AG08396 (cell line): ENCODE results near the gene AGTRAP.

Source experiments
- DNase-seq: peaks from one replicate; pipeline ENCODE4 v3.0.0; 2012; ENCODE audit warnings: low spot score, mixed read lengths

The AGTRAP gene

DNA sequence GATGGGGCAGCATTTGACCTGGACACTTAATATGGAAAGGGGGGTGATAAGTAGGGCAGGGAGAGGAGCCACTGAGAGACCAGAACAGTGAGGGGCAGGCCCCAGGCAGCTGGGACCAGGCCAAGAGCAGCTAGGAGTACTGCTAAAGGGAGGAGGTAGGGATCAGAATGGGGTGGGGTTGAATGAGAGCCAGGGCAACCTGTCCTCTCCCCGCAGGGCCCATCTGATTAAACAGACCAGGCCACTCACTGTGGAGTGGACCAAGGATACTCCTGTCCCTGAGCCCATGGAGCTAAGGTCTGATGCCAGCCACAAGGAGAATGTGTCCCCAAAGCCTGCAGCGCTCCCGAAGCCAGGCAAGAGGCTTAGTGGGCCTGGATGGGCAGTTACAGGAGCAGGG, 28.2 kb downstream of the AGTRAP start:
- no peak for DNase-seq

DNA sequence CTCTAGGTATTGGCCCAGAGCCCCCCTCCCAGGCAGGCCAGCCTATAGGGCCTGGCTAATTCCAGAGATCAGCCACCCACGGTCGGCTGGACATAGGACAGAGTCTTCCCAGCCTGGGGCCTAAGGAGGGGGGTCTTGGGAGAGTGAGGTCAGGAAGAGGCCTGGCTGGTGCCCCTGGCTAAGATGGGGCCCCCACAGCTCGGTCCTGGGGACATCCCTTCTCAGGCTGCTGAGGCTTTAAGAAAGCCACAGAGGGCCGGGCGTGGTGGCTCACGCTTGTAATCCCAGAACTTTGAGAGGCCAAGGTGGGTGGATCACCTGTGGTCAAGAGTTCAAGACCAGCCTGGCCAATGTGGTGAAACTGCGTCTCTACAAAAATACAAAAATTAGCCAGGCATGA, 28.6 kb downstream of the AGTRAP start:
- DNase-seq = no peak

DNA sequence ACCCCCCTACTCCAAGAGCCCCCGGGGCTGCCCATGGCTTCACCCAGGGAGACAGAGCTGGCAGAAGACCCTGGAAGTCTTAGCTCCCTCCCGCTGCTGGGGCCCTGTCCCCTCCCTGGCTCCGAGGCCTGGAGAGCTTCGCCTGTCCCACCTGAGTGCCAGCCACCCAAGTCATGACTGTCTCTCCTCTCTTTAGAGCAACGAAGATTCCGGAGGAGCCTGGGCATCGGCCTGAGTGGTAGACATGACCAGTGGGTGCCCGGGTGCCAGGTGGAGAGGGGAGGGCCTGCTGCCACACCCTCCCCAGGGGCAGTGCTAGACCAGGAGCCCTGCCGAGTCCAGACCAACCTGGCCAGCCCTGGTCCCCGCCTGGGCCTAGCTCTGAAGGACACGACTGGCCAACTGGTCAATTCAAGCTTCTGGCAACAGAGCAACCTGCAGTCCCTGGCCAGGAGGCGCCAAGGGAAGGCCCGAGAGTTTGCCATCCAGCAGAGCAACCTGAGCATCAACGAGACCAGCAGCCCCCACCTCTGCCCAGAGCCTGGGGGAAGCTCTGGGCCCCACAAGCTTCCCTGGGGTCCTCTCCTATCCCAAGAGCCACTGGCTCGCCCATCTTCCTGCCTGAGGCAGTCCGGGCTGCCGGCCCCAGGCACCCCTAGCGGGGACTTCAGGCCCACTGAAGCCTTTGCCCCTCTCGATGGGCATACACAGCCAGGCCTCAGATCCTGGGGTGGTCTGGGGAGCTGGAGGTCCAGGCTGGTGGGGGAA, 29.9 kb downstream of the AGTRAP start:
- DNase-seq = no peak

DNA sequence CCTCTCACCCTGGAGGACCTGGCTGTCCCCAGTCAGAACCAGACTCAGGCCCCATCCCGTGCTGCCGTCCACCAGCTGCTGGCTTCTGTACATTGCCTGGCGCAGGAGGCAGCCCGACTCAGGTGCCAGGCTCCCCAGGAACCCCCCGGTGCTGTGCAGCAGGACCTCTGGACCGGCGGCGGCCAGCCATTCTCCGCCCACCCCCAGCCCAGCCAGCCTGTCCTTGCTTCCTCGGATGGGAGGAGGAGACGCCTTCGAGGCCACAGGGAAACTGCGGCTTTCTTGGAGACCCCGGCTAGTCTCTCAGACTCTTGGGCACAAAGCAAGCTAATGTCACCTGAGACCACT, 30.5 kb downstream of the AGTRAP start:
- DNase-seq = no peak

DNA sequence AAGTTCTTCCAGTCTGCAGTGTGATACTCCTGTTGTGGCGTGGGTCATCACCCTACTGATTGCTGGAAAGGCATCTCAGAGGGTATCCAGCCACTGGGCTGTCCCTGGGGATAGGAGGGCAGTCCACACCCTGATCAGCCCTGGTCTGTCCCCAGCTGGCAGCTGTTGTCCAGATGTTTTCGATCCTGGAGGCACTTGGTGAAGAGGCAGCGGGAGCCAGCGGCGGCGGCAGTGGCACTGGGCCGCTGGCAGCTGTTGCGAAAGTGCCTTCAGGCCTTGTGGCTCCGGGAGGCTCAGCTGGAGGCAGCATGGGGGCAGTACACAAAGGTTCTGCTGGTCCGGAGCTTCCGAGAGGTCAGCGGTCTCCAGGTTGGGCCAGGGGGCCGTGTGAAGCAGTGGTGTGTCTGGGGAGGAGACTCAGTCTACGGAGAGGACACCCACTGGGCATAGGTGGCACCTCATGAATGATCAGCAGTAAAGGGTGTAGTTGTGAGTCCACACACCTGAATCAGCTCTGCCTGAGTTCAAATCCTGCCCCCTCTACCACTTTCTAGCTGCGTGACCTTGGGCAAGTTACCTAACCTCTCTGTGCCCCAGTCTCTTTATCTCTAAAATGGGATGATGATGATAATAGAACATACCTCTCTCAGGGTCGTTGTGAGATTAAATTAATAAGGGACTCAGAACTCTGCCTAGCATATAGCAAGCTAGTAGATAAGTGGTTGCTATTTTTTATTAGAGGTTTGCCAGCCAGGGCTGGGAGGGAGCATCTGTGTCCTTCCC, 32.2 kb downstream of the AGTRAP start:
- DNase-seq = no peak

DNA sequence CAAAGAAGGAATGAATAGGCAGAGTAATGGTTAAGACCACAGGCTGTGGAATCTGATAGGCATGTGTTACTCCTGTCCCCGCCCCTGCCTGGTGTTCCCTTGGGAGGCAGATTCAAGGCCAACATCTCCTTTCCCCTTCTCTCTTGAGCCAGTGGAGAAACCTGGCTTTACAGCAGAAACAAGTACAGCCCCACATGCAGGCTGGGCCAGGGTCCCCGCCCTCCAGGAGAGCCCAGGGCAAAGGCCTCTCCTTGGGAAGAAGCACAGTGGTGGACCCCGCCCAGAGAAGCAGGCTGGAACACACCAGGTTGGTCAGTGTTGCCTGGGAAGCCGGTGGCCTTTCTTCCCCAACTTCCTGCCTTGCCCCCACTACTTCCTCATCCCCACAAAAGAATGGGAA, 32.9 kb downstream of the AGTRAP start:
- DNase-seq = no peak

DNA sequence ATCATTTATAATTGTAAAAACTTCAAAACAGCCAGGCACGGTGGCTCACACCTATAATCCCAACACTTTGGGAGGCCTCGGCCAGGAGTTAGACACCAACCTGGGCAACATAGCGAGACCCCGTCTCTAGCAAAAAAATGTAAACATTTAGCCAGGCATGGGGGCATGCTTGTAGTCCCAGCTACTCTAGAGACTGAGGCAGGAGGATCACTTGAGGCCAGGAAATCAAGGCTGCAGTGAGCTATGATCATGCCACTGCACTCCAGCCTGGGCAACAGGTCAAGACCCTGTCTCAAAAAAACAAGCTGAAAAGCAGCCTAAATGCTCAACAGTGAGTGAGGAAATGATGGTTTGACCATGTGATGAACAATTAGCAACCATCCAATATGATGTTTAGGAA, 33.3 kb downstream of the AGTRAP start:
- DNase-seq = no peak

DNA sequence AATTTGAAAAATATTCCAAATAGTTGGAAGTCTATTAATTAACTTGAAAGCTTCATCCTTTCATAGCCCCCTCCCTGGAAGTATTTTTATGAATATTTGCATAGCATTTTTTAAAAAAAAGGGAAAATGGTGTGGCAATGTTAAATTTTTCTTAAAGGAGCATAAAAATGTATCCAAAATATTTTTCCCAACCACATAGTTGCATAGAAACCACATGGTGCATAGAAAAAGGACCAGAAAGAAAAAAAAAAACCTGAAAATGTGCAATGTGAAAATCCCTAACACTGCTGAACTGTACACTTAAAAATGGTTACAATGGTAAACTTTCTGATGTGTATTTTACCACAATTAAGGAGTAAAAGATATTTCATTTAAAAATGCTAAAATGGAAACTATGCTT, 34.1 kb downstream of the AGTRAP start:
- DNase-seq = no peak

DNA sequence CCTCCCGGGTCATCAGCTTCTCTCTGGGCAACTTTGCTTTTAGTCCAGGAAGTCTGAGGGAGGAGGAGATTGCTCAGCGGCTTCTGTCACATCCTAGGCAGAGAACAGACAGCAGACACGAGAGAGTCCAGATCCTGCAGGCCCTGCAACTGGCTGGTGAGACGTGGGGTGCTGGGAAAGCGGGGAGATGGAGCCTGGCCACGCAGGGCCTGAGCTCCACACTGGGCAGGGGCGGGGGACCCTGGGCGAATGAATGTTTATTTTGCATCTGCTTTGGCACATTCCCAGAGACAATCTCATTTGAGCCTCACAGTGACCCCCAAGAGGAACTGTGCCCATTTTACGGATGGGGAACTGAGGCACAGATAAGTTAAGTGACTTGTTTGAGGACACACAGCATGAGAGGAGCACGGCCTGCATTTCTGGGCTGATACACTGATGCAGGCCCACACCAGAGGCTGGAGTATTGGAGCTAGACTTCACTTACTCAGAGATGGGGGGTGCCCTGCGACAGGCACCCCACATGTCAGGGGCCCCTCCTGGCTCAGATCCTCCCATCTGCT, 35.6 kb downstream of the AGTRAP start:
- no peak for DNase-seq

DNA sequence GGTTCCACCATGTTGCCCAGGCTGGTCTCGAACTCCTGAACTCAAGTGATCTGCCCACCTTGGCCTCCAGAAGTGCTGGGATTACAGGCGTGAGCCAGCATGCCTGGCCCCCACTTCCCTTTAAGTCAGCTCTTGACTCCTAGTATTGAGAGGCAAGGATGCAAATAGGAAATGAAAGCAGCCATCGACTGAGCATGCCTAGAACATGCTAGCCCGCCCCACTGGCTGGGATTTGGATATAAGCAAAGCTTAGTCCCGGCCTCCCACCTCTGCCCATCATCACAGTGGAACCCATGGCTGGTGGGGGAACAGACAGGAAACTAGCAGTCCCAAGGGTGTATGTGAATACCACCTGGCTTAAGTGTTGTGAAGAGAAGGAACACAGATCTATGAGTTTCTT, 36.5 kb downstream of the AGTRAP start:
- no peak for DNase-seq

DNA sequence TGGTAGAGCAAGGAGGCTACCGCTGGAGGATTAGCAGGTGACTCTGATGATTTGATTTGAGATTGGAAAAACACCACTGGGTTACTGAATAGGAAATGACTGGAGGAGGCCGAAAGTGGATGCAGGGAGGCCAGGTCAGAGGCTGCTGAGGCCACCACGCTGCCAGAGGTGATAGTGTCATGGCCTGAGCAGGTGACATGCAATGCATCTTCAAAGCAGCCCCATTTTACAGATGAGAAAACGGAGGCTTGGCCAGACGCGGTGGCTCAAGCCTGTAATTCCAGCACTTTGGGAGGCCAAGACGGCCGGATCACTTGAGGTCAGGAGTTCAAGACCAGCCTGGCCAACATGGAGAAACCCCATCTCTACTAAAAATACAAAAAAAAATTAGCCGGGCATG, 38.8 kb downstream of the AGTRAP start:
- DNase-seq = no peak

DNA sequence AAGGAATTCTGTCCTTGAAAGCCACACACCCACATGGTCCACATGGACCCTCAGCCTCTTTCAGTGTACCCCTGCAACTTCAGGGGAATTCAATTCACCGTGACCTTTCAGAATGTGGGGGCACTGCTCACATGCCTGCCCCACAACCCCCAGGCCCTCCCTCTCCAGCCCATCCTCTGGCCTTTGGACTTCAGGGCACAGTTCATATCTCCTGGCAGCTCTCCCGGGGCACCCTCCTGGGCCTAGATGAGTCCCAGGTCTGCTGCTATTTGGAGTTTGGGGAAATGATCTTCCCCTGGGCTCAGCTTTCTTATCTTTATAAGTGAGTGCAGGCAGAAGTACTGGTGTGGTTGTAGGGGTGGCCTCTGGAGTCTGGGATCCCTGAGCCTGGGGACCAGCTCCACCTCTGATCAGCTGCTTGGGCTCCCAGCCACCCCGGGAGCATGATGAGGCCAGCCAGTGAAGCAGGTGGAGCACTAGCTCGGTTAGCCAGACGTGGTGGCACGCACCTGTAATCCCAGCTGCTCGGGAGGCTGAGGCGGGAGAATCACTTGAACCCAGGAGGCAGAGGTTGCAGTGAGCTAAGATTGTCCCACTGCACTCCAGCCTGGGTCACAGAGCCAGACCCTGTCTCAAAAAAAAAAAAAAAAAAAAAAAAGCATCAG, 41.9 kb downstream of the AGTRAP start:
- no peak for DNase-seq

DNA sequence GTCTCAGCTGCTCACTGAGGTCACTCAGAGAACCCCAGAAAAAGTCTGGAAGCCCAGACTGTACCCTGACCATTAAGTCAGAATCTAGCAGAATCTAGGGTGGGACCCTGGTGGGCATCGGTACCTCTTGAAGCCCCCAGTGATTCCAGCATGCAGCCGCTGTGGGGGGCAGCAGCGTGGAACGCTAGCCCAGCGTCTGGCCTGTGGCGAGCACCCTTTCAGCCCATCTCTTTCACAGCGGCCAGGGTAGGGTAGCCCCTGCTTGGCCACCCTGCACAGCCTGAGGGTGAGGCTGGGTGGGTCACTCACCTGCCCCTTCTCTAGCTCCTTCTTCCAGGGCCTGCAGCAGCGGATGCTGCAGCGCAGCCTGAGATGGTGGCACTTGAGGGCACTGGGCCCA, 42.4 kb downstream of the AGTRAP start:
- DNase-seq = no peak

DNA sequence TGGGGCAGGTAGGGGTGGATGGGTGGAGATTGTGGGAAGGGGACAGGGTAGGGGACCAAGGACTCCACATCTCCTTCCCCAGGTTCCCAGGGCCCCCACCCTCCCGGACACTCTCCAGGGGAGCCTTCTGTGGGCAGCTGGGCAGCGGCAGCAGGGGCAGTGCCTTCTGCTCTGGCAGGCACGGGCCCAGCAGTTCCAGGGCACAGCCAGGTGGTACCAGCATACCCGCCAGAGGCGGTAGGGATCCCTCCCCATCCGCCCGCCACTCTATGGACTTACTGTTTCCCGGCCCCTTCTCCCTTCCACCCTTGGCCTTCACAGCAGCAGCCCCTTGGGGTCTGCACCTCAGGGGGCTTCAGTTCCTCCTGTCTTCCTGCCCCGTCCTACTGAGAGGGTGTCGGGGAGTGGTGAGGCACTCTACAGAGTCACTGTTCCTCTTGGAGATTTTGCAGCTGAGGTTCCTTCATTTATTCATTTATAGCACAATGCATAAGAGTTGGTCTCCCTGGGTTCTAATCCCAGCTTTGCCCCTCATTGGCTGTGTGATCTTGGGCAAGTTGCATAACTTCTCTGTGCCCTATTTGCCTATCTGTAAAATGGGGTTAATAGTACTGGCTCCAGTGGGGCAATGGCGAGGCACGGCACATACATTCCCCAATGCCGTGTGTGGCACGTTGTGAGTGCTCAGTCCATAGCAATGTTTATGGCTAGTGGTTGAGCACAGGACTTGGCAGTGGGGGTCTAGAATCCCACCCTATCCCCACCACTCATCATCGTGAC, 43.1 kb downstream of the AGTRAP start:
- no peak for DNase-seq

DNA sequence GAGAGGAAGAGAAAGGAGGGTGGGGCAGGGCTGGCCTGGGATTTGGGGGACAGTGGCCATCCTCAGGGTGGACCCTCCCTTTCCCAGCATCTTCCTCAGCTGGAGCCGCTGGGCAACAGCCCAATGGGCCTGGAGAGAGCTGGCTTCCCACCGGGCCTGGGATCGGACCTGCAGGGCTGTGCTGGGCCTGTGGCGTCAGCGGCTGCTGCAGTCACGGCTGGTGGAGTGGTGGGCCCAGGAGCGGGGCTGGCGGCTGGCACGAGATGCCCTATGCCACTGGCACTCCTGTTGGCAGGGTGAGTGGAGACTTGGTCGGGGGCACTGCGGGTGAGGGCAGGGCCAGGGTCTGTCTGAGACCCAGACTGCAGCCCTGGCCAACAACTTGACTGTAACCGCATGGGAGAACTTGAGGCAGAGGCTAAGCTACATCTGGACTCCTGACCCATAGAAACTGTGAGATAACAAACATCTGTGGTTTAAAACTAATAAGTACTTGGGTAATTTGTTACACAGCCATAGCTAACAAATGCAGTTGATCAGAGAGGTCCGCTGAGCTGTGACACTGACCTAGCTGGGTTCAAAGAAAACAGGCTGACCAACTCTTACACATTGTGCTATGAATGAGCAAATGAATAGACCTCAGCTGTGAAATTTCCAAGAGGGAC, 43.9 kb downstream of the AGTRAP start:
- DNase-seq = no peak

DNA sequence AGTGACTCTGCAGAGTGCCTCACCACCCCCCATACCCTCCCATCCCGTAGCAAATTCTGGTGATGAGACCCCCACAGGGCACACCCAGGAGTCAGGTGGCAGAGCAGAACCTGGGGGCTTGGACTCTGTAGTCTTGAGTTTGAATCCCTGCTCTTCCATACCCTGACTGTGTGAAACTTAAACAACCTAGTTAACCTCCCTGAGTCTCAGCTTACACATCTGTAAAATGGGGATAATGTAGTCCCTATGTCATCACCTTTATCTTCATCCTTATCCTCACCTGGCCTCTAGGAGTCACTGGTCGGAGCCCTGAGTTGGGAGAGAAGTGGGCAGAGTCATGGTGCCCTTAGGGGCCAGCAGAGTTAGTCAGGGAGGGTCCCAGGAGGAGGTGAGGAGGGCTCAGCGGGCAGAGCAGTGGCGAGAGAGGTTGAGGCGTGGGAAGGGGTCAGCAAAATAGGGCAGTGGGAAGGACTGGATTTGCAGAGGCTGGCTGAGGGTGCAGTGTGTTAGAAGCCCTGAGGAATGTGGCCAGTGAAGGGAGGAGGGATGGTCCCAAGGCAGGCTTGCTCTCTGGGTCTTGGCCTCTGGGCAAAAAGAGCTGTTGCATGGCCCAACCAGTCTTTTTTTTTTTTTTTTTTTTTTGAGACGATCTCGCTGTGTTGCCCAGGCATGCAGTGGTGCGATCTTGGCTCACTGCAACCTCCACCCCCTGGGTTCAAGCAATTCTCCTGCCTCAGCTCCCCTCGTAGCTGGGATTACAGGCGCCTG, 44.6 kb downstream of the AGTRAP start:
- DNase-seq = no peak

DNA sequence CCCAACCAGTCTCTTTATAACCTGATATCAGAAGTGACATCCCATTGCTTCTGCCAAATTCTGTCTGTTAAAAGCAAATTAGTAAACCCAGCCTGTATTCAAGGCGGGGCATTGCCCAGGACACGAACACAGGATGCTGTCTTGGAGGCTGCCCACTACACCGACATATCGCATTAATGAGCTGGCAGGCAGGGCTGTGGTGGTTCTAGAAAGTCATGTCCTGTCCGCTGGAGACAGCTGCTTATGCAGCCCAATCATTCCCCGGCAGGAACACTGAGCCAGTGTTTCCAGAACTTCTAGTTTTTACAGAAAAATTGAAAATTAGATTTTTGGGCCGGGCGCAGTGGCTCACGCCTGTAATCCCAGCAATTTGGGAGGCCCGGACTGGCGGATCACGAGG, 45.4 kb downstream of the AGTRAP start:
- no peak for DNase-seq

DNA sequence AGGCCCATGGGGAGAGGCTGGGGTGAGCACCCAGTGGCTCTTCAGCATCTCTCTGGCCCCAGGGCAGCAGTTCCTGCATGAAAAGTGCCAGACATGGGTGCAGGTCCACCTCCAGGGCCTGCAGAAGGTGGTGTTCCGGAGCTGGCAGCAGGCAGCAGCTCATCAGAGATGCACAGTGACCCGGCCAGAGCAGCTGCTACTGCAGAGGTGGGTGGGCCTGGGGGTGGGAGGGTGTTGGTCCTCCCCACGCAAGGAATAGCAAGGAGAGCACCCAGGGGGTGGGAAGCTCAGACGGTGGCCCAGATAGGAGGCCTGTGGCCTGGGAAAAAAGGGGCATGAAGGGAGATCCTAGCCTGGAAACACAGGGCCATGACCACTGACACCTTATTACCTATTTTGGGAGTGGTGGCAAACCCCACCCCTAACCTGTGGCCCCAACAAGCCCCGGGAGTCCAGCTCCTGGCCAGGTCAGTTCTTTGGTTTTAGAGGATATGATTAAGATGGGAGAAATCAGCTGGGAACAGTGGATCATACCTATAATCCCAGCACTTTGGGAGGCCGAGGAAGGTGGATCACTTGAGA, 46.3 kb downstream of the AGTRAP start:
- DNase-seq = no peak

DNA sequence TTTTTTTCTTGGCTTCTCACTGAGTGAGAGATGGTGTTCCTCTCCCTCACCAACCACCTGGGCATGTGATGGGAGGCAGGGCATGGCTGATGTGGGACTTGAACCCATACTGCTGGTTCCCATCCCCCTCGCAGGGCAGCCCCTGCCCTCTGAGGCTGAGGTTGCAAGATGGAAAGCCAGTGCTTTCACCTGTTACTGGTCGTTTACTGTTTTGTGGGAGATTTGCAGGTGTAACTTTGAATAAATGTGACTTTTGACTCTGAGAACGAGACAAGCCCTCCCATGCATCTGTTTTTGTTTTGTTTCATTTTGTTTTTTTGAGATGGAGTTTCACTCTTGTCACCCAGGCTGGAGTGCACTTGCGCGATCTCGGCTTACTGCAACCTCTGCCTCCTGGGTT, 47.6 kb downstream of the AGTRAP start:
- no peak for DNase-seq

DNA sequence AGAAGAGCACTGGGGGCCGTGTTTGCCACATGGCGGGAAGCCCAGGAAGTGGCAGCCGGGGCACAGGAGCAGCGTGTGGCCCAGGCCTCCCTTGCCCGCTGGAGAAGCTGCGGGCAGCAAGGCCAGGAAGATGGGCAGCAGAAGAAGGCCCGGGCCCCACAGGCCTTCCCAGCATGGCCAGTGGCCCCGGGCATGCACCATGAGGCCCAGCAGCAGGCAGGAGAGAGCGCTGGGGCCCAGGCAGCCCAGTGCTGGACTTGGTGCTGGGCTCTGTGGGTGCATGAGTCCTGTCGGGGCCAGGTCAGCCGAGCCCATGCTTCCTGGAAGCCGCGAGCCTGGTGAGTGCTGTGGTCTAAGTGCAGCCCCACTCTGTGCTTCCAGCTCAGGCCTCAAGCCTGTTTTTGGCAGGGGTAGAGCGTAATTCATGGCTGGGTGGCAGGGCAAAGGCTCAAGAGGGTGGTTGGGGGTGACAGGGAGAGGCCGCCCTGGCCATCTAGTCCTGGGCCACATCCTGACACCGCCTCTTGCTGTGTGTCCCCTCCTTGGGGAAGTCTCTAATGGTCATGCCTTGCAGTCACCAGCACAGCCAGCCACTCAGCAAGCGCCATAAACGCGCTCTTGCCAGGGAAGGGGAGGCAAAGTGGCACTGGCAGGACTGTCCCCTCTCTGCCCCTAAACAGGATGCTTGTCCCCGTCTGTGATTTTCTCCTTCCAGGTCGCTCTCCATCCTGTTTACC, 48.5 kb downstream of the AGTRAP start:
- DNase-seq = no peak
